HUDEP-2 (cell line): Measurements from ENCODE around the gene FLT3LG.

Experiments used
- DNase-seq, 76 experiments: peaks; one replicate each; lab custom pipeline; 2025; ENCODE audit not compliant: unreplicated experiment in 76 of 76; lab: John Stamatoyannopoulos, UW

Gene FLT3LG

GRCh38 chr19:49473868-49474541 is at the start of gene FLT3LG:
Gene FLT3LG (plus strand): TSS chr19:49474215. CDS start chr19:49474640, 425 bp downstream.
- DNase-seq: peak in 68 of 76 experiments; percentile 33 to 99 (median 78)

- no peak for DNase-seq
Measured at GRCh38 chr19:49425178-49425577, 48.8 kb upstream of the FLT3LG start, which contains the start of gene GFY. Gene GFY (plus strand): TSS chr19:49425388. CDS start chr19:49426431, 1,043 bp downstream.

DNA sequence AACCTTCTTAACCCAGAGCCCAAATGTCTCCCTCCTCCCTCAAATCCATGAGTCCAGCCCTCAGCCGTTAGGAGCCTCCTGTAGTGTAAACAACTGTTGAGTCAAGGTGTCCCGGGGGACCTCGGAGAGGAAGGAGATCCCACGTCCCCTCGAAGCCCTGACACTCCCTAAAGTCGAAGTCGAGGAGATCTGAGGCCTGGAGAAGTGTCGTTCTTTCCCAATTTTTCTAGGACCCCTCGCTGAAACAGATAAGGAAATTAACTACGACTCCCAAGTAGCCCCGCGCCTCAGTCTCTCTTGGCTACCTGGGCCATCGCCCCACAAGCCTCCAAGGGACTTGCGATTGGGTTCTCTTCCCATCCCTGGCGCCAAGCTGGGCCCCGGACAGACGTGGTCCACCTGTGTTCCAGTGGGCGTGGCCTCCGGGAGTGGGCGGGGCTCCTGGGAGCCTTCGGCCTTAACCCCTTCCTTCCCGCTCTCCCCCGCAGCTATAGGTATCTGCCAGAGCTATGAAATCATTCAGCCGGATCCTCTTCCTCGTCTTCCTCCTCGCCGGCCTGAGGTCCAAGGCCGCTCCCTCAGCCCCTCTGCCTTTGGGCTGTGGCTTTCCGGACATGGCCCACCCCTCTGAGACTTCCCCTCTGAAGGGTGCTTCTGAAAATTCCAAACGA is 48.0 kb upstream of the FLT3LG start:
- peak in 6 of 76 experiments; percentile 10 to 39 (median 20) for DNase-seq

GRCh38 chr19:49427339-49427738 is 46.7 kb upstream of the FLT3LG start:
- no peak for DNase-seq

DNA sequence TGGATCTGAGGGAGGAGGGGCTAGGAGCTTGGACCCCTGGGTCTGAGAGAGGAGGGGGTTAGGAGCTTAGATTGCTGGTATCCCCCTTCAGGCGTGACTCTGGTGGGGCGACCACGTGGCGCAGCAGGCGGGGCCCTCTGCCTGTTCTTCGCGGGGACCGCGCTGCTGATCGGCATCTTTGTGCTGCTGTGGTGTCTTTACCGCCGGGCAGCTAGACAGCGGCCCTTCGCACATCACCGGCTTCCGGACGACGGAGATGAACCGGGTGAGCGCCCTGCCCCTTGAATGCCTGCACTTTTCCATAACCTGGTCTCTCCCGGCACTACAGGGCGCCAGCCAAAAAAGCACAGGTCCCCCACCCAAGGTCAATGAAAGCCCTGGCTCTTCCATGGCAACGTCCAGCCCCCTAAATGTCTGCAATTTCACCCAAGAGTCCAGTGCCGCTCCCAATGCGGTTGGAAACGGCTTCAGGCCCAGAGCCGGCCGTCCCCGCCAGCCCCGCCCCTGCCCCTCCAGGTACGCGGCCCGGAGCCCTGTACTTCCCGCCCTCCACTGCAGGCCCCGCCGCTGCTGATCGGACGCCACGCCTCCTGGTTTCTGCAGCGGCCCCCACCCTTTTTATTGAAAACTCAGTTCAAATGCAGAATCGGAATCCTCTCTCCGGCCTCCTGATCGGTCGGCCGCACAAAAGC is 46.0 kb upstream of the FLT3LG start:
- peak in 3 of 76 experiments; percentile 12 to 23 (median 21) for DNase-seq

- no peak for DNase-seq
Measured at GRCh38 chr19:49428547-49429451, 45.2 kb upstream of the FLT3LG start.

GRCh38 chr19:49430172-49430677 is 43.8 kb upstream of the FLT3LG start:
- no peak for DNase-seq

- peak in 15 of 76 experiments; percentile 11 to 60 (median 28) for DNase-seq
Measured at GRCh38 chr19:49430678-49431329, 43.2 kb upstream of the FLT3LG start.

DNA sequence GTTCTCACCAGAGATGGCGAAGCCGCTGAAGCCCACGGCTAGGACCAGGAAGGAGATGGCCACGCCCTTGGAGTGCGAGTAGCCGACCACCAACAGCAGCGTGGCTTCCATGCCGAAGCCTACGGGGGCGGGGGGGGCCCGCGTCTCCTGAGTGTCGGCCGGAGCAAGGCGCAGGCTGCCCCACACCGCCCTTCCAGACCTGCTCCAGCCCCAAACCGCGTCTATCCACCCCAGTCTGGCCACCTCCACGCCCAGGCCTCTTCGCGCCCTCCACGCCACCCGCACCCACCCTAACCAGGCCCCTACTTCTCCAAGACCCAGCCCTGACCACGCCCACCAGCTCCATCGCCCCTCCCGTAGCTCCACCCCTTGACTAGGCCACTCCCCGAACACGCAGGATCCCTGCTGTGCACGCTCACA is 42.7 kb upstream of the FLT3LG start:
- DNase-seq: peak in 15 of 76 experiments; percentile 8 to 49 (median 20)

GRCh38 chr19:49432141-49433073 is 41.6 kb upstream of the FLT3LG start:
- DNase-seq: no peak

- no peak for DNase-seq
Measured at GRCh38 chr19:49433240-49433901, 40.6 kb upstream of the FLT3LG start.

DNA sequence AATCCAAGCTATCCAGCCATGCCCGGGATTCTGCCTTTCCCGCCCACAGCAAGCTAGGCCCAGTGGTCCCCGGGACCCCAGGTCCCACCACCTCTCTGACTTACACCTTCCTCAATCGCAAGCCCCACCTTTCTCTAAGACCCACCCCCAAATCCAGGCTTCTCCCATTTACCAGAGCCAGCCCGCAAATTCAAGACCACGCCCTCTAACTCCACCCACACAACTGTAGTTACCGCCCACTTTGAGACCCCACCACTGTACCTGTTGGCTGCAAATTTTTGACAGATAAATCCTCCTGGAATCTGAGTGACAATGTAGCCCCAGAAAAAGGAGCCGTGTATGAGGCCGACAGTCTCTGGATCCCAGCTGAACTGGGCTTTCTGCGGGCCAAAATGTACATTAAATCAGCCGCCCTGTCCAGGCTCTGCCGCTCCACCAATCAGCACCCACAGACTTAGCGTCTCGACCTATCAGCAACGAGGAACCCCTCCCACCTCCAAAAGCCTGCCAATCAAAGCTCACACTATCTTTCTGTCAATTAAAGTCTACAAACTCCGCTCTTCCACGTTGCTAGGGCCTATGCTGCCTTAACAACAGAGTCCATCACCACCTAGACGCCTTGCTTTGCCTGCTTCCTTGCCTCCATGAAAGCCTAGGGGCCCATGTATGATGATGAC is 39.0 kb upstream of the FLT3LG start:
- DNase-seq: peak in 2 of 76 experiments; percentile 12 to 14

- no peak for DNase-seq
Measured at GRCh38 chr19:49435670-49436069, 38.3 kb upstream of the FLT3LG start.

DNA sequence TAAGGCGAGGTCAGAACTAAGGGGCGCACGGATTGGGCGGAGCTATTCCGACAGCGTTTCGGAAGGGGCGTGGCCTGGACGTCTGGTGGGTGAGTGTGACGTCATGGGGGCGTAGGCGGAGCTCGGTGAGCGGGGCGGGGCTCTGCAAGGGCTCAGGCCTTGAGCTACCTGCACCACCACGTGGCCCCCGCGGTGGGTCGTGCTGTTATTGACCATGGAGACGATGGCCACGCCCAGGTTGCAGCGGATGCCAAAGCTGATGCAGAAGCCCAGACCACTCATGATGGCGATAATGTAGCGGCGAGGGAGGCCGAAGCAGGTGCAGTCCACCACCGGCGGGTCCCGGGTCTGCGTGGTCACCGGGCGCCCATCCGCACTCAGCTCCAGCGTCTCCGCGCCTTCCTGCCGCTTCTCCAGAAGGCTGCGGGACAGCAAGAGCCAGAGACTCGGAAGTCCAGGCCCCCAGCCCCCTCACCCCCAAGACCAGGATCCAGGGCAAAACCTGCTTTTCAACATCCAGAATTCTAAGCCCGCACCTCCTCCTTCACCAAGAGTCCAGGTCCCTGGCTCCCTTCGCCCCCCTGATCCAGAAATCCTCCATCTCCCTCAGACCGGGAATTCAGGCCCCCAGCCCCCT is 37.5 kb upstream of the FLT3LG start:
- peak in 43 of 76 experiments; percentile 13 to 64 (median 45) for DNase-seq

DNA sequence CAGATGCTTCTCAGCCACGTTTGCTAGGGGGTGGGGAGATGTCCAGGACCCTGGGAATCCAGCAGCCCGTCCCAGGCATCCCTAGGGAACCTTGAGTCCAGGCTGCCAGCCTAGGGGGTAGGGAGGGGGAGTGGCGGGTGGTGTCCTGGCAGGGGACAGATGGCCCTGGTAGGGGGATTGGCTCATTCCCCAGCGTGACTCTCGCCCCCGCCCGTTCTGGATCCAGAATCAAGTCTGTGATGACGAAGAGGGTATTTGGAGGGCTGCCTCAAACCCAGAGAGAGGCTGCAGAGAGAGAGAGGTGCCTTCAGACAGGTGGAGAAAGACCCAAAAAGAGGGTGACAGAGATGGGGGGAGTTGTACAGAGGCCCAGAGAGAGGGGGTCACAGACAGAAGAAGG is 36.8 kb upstream of the FLT3LG start:
- DNase-seq: no peak

DNA sequence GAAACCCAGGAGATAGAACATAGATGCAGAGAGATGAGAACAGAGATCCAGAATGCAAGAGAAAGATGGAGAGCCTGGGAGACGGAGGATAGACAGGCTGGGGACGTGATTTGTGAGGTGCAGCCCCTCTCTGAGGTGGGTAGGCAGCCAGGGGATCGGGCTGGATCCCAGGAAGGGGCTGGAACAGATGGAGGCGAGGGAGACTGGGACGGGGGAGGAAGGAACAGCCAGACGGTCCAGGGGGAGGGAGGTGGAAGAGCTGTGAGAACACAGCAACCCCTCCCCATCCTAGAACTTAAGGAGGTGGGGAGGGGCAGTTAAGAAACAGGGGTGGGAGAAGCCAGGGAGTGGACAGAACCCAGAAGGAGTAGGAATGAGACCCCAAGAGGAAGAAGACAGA is 35.8 kb upstream of the FLT3LG start:
- no peak for DNase-seq

DNA sequence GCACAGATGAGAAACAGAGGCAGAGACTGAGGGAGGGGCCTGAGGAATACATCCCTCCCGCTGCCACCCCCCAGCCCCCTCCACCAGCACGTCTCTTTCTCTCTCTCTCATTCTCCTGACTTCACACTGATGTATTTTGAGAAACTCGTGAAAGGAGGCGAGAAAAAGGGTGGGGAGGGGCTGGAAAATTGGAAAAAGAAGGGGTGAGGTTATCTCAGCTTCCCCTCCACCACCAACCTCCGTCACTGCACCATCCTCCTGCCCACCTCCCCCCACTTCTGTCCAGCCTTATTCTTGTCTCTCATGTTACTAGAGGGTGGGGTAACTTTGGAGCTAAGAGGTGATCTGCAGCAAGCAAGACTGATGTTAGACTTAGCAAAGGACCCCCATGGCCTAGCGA is 34.2 kb upstream of the FLT3LG start:
- no peak for DNase-seq
